GM23338 (cell line): Measurements from ENCODE around the gene IFNG-AS1. TPM values are rescaled to one million over a fixed set of nuclear protein-coding genes. Genes with fewer than 3 reads are reported as not detected.

Experiments used
- ATAC-seq: fragments of 200-7000 bp; cut with Tn5 transposase; 3 replicates; pipeline ENCODE4 v1.9.1; 2020
- DNase-seq: peaks from one replicate; pipeline ENCODE4 v3.0.0-alpha.2; 2015; ENCODE audit warnings: low spot score
- H2AFZ ChIP-seq: fragments of 200-600 bp; sonication (generic); 2 replicates; pipeline ENCODE4 v1.8.0; 2016; ENCODE audit warnings: antibody characterized with exemption, mild to moderate bottlenecking, moderate library complexity
- H3F3A ChIP-seq: fragments of 200-600 bp; sonication (generic); replicated peaks from 2 replicates; pipeline ENCODE4 v1.8.0; 2017; ENCODE audit warnings: antibody characterized with exemption, mixed run types, low read depth
- H3K27ac ChIP-seq: fragments of 200-600 bp; sonication (generic); 2 replicates; pipeline ENCODE4 v1.6.1; 2016; ENCODE audit warnings: low read depth
- H3K27me3 ChIP-seq: fragments of 200-600 bp; sonication (generic); 2 replicates; pipeline ENCODE4 v1.8.0; 2016; ENCODE audit warnings: mild to moderate bottlenecking, mixed run types, moderate library complexity; ENCODE audit not compliant: insufficient read depth
- H3K36me3 ChIP-seq: fragments of 200-600 bp; sonication (generic); 2 replicates; pipeline ENCODE4 v1.8.0; 2016; ENCODE audit warnings: mild to moderate bottlenecking; ENCODE audit not compliant: insufficient read depth
- H3K4me1 ChIP-seq: fragments of 200-600 bp; sonication (generic); 2 replicates; pipeline ENCODE4 v1.8.0; 2016; ENCODE audit warnings: mild to moderate bottlenecking, moderate library complexity; ENCODE audit not compliant: insufficient read depth
- H3K4me2 ChIP-seq: fragments of 200-600 bp; sonication (generic); 2 replicates; pipeline ENCODE4 v1.7.1; 2017; ENCODE audit warnings: mixed run types
- H3K4me3 ChIP-seq: fragments of 200-600 bp; sonication (generic); 2 replicates; pipeline ENCODE4 v1.6.1; 2016; ENCODE audit warnings: mixed run types
- H3K79me2 ChIP-seq: fragments of 200-600 bp; sonication (generic); replicated peaks from 2 replicates; pipeline ENCODE4 v1.8.0; 2017; ENCODE audit warnings: mild to moderate bottlenecking; ENCODE audit not compliant: insufficient read depth
- H3K9me2 ChIP-seq: fragments of 200-600 bp; sonication (generic); 2 replicates; pipeline ENCODE4 v1.8.0; 2017; ENCODE audit not compliant: insufficient read depth
- H4K20me1 ChIP-seq: fragments of 200-600 bp; sonication (generic); replicated peaks from 2 replicates; pipeline ENCODE4 v1.8.0; 2017; ENCODE audit warnings: mild to moderate bottlenecking; ENCODE audit not compliant: insufficient read depth
- H3K27ac Mint-ChIP-seq: 2 replicates; pipeline ENCODE4 v1.8.0; 2020; ENCODE audit warnings: inconsistent platforms, mild to moderate bottlenecking, moderate library complexity, mixed read lengths
- H3K27me3 Mint-ChIP-seq: 3 replicates; pipeline ENCODE4 v1.8.0; 2022; ENCODE audit warnings: low read depth, mild to moderate bottlenecking, moderate library complexity, mixed read lengths, inconsistent platforms; ENCODE audit not compliant: insufficient read depth, poor library complexity
- H3K36me3 Mint-ChIP-seq: 3 replicates; pipeline ENCODE4 v1.8.0; 2021; ENCODE audit warnings: low read depth, mild to moderate bottlenecking, inconsistent platforms, moderate library complexity, mixed read lengths
- H3K4me1 Mint-ChIP-seq: 3 replicates; pipeline ENCODE4 v1.8.0; 2020; ENCODE audit warnings: mild to moderate bottlenecking, inconsistent platforms, mixed read lengths
- H3K4me3 Mint-ChIP-seq: 3 replicates; pipeline ENCODE4 v1.8.0; 2021; ENCODE audit warnings: moderate library complexity, mild to moderate bottlenecking, inconsistent platforms, mixed read lengths
- H3K9me3 Mint-ChIP-seq: 3 replicates; pipeline ENCODE4 v1.8.0; 2020; ENCODE audit warnings: moderate library complexity, mild to moderate bottlenecking, inconsistent platforms, mixed read lengths
- CREB1 ChIP-seq: fragments of 250-450 bp; sonication (Bioruptor Pico); IDR thresholded peaks from 2 replicates; pipeline ENCODE4 v1.5.0; 2020; ENCODE audit warnings: low read depth, mild to moderate bottlenecking, moderate library complexity
- CTCF ChIP-seq, 2 experiments: fragments of 200-600 bp in 1 of 2; sonication (generic) in 1 of 2; conservative IDR thresholded peaks; 2 replicates each; pipeline versions ENCODE4 v1.5.1 to v1.6.1; 2016 to 2017; ENCODE audit warnings: antibody characterized with exemption in 2 of 2, low read depth in 2 of 2, mild to moderate bottlenecking in 2 of 2, moderate library complexity in 1 of 2
- EZH2 ChIP-seq: fragments of 200-600 bp; sonication (generic); IDR thresholded peaks from one replicate; pipeline ENCODE4 v1.8.0; 2017; ENCODE audit warnings: antibody characterized with exemption, mild to moderate bottlenecking, low read depth; ENCODE audit not compliant: unreplicated experiment
- EZH2phosphoT487 ChIP-seq: fragments of 200-600 bp; sonication (generic); IDR thresholded peaks from one replicate; pipeline ENCODE4 v1.8.1; 2018; ENCODE audit warnings: antibody characterized with exemption; ENCODE audit not compliant: unreplicated experiment
- NANOG ChIP-seq: IDR thresholded peaks from 2 replicates; pipeline ENCODE4 v1.6.1; 2016; ENCODE audit warnings: antibody characterized with exemption, borderline replicate concordance
- REST ChIP-seq: IDR thresholded peaks from one replicate; pipeline ENCODE4 v1.6.1; 2018; ENCODE audit warnings: antibody characterized with exemption; ENCODE audit not compliant: unreplicated experiment
- STAT1 ChIP-seq: IDR thresholded peaks from one replicate; pipeline ENCODE4 v1.6.1; 2016; ENCODE audit warnings: antibody characterized with exemption; ENCODE audit not compliant: unreplicated experiment
- ZNF114 ChIP-seq: fragments of 250-450 bp; sonication (Bioruptor Pico); IDR thresholded peaks from 2 replicates; pipeline ENCODE4 v1.5.0; 2020; ENCODE audit warnings: mild to moderate bottlenecking, moderate library complexity
- ZNF462 ChIP-seq: fragments of 250-450 bp; sonication (Bioruptor Pico); IDR thresholded peaks from 2 replicates; pipeline ENCODE4 v1.5.0; 2020; ENCODE audit warnings: mild to moderate bottlenecking, moderate library complexity
- polyA plus RNA-seq: library from polyadenylated mRNA; unstranded; fragments of >200 nt; fragmentation: Nextera tagmentation; extraction: Ambion mirVana; gene quantifications from 2 replicates; pipeline ENCODE4 v1.2.1, GENCODE V29; 2016
- total RNA-seq: library from RNA; depleted of rRNA; stranded (reverse); fragments of >200 nt; shearing (Covaris generic); gene quantifications from 2 replicates; pipeline ENCODE4 v1.2.3, GENCODE V29; 2014

Gene IFNG-AS1
- total and polyA plus RNA-seq, 2 experiments from 2014 or later: not detected

GRCh38 chr12:67943141-67943892, 45.9 kb upstream of the IFNG-AS1 start:
- peaks cover 3% of the 10 kb centered on the region for H3K27me3 Mint-ChIP-seq
- peaks cover 26% of the 10 kb centered on the region for H3K4me1 Mint-ChIP-seq
- Histone ChIP-seq H3K4me2 (no peak overlapping the region), H3K4me3 (no peak overlapping the region), H4K20me1 (no peaks in the 10 kb centered on the region), H3K27ac (no peak overlapping the region), H2AFZ (no peak overlapping the region), H3K27me3 (no peaks in the 10 kb centered on the region), H3K9me2 (peaks cover 3% of the 10 kb centered on the region; the same call in 1 of the 2 replicates), H3K36me3 (no peaks in the 10 kb centered on the region), H3K4me1 (no peaks in the 10 kb centered on the region), H3K79me2 (no peaks in the 10 kb centered on the region), H3F3A (no peaks in the 10 kb centered on the region)
- H3K27ac Mint-ChIP-seq: no peak overlapping the region
- TF ChIP-seq CTCF (conservative IDR thresholded peaks at IDR 0.05; ENCODE audit: low read depth in 2 of 2) (peak; percentile 80 to 88), EZH2 (no peak)
- ATAC-seq (peak; percentile 90), DNase-seq (peak; percentile 80)
- no peaks in the 10 kb centered on the region for H3K36me3 Mint-ChIP-seq
- no peaks in the 10 kb centered on the region for H3K9me3 Mint-ChIP-seq
- H3K4me3 Mint-ChIP-seq: no peak overlapping the region

GRCh38 chr12:67944093-67944492, 45.2 kb upstream of the IFNG-AS1 start:
- H2AFZ ChIP-seq: 0 out of 2 replicates have a peak overlapping the region, but pooled peaks have one; percentile 12
- no peaks in the 10 kb centered on the region for H3K9me3 Mint-ChIP-seq
- no peak for TF ChIP-seq STAT1
- TF ChIP-seq CREB1: no peak
- TF ChIP-seq EZH2: no peak
- TF ChIP-seq ZNF114: no peak
- no peak for TF ChIP-seq EZH2phosphoT487
- no peak for TF ChIP-seq REST
- no peak for TF ChIP-seq NANOG
- no peak for TF ChIP-seq ZNF462 (CRISPR knock-in tag)

More at GRCh38 chr12:67944093-67944492, 45.2 kb upstream of the IFNG-AS1 start:
- Mint-ChIP-seq H3K4me3 (no peak overlapping the region), H3K27ac (no peak overlapping the region), H3K27me3 (peaks cover 3% of the 10 kb centered on the region), H3K36me3 (no peaks in the 10 kb centered on the region), H3K4me1 (peaks cover 26% of the 10 kb centered on the region)
- no peaks in the 10 kb centered on the region for H3K27me3 ChIP-seq
- H3K4me1 ChIP-seq: no peaks in the 10 kb centered on the region
- no peaks in the 10 kb centered on the region for H4K20me1 ChIP-seq
- H3K4me2 ChIP-seq: no peak overlapping the region
- ATAC-seq (no peak), DNase-seq (no peak)
- H3K4me3 ChIP-seq: no peak overlapping the region
- H3K27ac ChIP-seq: no peak overlapping the region
- no peaks in the 10 kb centered on the region for H3F3A ChIP-seq
- no peaks in the 10 kb centered on the region for H3K79me2 ChIP-seq
- H3K36me3 ChIP-seq: no peaks in the 10 kb centered on the region
- H3K9me2 ChIP-seq: no peaks in the 10 kb centered on the region
